GM03348 (cell line): ENCODE data around the gene SMPDL3B.

Source experiments
- DNase-seq: peaks from one replicate; pipeline ENCODE4 v3.0.0; 2012; ENCODE audit warnings: low spot score

The SMPDL3B gene, protein sequence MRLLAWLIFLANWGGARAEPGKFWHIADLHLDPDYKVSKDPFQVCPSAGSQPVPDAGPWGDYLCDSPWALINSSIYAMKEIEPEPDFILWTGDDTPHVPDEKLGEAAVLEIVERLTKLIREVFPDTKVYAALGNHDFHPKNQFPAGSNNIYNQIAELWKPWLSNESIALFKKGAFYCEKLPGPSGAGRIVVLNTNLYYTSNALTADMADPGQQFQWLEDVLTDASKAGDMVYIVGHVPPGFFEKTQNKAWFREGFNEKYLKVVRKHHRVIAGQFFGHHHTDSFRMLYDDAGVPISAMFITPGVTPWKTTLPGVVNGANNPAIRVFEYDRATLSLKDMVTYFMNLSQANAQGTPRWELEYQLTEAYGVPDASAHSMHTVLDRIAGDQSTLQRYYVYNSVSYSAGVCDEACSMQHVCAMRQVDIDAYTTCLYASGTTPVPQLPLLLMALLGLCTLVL

GRCh38 chr1:27934818-27935549 lies at the start of gene SMPDL3B:
Gene SMPDL3B (plus strand): TSS chr1:27935000. CDS start chr1:27935184, 184 bp downstream.
- DNase-seq: no peak

GRCh38 chr1:27885114-27885528 lies 49.7 kb upstream of the SMPDL3B start:
- DNase-seq: no peak

DNA sequence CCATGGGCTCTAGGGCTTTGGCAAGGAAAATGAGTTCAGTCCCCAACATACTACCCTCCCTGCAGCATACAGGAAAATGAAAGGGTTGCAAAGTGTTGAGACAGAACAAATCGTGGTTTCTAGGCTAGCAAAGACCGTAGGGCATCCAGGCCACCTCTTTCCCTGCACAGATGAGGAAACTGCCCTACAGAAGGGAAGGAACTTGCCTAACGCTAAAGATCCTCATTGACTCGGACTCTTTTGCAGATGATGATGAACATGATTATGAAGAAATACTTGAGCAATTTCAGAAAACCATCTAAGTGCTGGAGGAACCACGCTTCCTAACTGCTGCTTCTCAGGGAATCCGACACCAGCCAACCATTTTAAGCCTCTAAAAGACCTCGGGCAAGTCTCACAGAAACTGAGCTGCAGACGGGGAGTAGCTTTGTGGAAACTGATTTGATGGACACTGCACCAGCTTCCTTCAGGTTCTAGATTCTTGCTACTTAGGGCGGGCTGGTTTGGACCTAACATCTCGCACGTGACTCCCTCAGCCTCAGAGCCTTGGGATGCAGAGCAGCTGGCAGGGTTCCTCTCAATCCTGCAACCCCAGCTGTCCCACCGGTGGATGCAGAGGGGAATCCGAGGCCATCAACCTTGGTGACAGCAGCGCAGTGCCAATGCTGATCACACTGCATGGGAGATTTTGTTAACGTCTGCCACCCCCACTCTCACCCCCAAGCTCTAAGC lies 49.0 kb upstream of the SMPDL3B start:
- no peak for DNase-seq

DNA sequence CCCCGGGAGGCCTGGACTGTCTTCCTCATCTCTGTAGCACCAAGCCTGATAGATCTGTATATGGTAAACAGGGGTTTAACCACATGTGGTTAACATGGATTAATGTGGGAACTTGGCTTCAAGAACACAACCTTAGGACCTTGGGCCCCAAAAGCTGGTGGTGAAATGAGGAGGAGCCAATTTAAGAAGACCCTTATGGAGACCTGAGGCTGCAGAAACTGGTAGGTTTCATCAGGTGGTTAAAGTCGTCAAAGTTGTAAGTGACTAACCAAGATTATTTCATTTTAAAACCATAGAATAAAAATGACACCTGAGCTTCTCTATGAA lies 48.5 kb upstream of the SMPDL3B start:
- no peak for DNase-seq

DNA sequence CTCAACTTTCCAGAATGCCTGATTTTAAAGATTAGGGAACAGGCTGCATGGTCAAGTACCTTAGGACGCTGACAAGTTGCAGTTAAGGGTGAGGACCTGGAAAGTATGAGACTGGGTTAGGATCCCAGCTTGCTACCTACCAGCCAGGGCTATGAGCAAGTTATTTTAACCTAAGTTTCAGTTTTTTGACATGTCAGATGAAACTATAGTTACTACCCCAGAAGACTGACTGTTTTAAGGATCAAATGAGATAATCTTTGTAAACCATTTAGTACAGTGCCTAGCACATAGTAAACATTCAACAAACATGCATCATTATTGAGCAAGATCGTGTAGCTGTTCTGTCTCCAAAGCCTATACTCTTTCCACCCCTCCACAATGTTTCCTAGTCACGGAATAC lies 48.1 kb upstream of the SMPDL3B start:
- no peak for DNase-seq

- no peak for DNase-seq
Observed at GRCh38 chr1:27887215-27888021, 47.4 kb upstream of the SMPDL3B start.

DNA sequence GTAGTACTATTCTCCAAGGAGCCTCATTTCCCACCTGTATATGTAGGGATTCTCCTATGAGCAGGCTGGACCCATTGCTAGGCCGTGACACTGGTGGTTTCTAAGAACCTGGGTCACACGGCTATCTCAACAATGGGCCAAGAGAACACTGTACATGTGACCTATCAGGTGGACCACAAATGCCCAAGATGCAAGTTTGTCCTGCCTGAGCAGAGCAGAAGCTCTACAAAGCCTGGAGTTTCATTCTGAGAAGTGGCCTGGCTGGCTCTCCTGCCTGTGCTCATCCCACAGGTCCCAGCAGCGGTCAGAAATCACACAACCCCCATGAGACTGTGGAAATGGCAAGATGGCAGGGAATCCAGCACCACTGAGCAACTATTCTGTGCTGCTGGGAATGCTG lies 45.3 kb upstream of the SMPDL3B start:
- no peak for DNase-seq

GRCh38 chr1:27891196-27891889 lies 43.5 kb upstream of the SMPDL3B start:
- no peak for DNase-seq

GRCh38 chr1:27894521-27894920 lies 40.3 kb upstream of the SMPDL3B start:
- no peak for DNase-seq

DNA sequence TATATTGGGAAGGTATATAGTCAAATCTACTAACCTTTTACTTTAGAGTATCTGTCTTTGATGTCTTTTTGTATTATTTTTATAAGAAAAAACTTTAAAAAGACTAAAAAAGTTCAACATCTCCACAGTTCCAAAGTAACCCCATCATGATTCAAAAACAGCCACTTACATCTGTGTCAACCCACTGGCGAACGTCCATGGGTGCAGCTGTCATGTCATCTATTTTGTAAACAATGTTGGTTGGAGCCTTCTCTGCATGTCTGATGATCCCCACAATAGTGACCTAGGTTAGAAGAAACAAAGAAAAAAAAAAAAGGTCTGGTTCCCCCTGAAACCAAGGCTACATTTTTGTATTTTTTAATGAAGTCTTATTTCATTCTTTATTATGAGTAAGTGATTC lies 28.0 kb upstream of the SMPDL3B start:
- no peak for DNase-seq

DNA sequence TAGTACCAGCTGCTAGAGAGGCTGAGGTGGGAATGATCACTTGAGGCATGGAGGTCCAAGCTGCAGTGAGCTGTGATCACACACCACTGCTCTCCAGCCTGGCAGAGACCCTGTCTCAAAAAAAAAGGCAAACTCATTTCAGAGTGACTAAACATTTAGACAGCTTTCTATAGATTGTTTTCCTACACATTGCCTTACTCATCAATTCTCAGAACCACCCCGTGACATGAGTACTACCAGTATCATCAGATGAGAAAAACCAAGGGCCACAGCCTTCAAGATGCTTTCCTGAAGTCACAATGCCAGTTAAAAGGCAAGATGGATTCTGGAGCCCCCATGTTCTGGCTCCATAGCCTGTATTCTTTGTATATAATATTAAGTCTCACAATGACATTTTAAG lies 22.4 kb upstream of the SMPDL3B start:
- DNase-seq: no peak

- DNase-seq: no peak
Observed at GRCh38 chr1:27915082-27915575, 19.7 kb upstream of the SMPDL3B start.

GRCh38 chr1:27922272-27922671 lies 12.5 kb upstream of the SMPDL3B start:
- DNase-seq: no peak

DNA sequence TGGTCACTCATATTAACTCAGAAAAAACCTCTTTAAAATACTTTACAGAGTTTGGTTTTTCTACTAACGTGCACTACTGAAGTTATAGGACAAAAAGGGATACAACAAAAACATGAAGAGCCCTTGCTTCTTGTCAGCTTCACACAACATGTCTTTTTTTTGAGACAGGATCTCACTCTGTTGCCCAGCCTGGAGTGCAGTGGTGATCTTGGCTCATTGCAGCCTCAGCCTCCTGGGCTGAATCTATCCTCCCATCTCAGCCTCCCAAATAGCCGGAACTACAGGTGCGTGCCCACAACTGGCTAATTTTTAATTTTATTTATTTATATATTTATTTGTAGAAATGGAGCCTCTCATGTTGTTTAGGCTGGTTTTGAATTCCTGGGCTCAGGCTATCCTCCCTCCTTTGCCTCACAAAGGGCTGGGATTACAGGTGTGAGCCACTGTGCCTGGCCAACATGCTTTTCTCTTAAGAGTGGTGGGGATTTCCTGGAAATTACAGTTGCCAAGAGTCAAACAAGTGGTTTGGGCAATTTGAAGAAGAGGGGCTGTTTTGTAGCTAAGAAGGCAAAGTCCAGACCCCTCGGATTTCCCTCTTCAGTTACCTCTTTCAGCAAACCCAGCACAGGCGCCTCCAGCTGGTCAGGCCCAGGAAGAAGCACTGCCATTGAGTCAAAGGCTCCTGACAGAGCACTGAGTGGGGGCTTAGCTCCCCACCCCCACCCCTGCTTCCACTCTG lies 6.4 kb upstream of the SMPDL3B start:
- no peak for DNase-seq

GRCh38 chr1:27931184-27931583 lies 3.6 kb upstream of the SMPDL3B start:
- no peak for DNase-seq

GRCh38 chr1:27931759-27932158 lies 3.0 kb upstream of the SMPDL3B start:
- no peak for DNase-seq

- DNase-seq: no peak
Observed at GRCh38 chr1:27935721-27936120, 921 bp downstream of the SMPDL3B start.

- no peak for DNase-seq
Observed at GRCh38 chr1:27936370-27936769, 1.6 kb downstream of the SMPDL3B start.

- DNase-seq: no peak
Observed at GRCh38 chr1:27937524-27937836, 2.7 kb downstream of the SMPDL3B start.

DNA sequence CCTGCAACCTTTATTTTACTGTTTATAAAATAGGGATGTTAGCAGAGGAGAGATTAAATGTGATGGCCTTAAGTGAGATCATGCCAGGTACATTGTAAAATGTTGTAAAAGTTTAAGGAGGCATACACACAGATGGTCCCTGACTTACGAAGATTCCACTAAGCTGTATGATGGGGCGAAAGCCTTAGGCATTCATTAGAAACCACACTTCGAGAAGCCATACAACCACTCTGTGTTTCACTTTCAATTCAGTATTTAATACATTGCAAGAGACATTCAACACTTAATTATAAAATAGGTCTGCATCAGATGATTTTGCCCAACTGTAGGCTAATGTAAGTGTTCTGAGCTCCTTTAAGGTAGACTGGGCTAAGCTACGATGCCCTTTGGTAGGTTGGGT lies 3.7 kb downstream of the SMPDL3B start:
- DNase-seq: no peak

GRCh38 chr1:27940297-27940696 lies 5.5 kb downstream of the SMPDL3B start:
- peak; percentile 55 for DNase-seq
